HUES64 (cell line): ENCODE results near the gene LELP1. TPM values are rescaled to one million over a fixed set of nuclear protein-coding genes. Genes with fewer than 3 reads are reported as not detected.
"Not testable (repeated sequence)": the region's sequence is repeated elsewhere in the genome, so short reads cannot be mapped to it uniquely, and the experiment has no call there.

Source experiments
- H3K27ac ChIP-seq: 2 replicates; pipeline ENCODE4 v1.7.0; 2013; ENCODE audit warnings: low read depth, low read length, inconsistent platforms
- H3K27me3 ChIP-seq: 2 replicates; pipeline ENCODE4 v1.6.1; 2013; ENCODE audit warnings: mild to moderate bottlenecking, low read length; ENCODE audit not compliant: insufficient read depth
- H3K36me3 ChIP-seq: 2 replicates; pipeline ENCODE4 v1.6.1; 2013; ENCODE audit warnings: mild to moderate bottlenecking, low read length; ENCODE audit not compliant: insufficient read depth
- H3K4me1 ChIP-seq: 2 replicates; pipeline ENCODE4 v1.6.1; 2013; ENCODE audit warnings: mild to moderate bottlenecking, low read length, moderate library complexity; ENCODE audit not compliant: insufficient read depth
- H3K4me3 ChIP-seq: 2 replicates; pipeline ENCODE4 v1.5.1; 2013; ENCODE audit warnings: mild to moderate bottlenecking, low read length, moderate library complexity
- H3K9ac ChIP-seq: 2 replicates; pipeline ENCODE4 v1.6.1; 2013; ENCODE audit warnings: mild to moderate bottlenecking, low read depth, low read length
- H3K9me3 ChIP-seq: 2 replicates; pipeline ENCODE4 v1.6.1; 2013; ENCODE audit warnings: low read depth, low read length; ENCODE audit not compliant: insufficient read depth
- WGBS: fragments of 150-250, 120-280 bp; methylation state at CpG from one replicate; pipeline ENCODE4 v1.1.7; 2013; ENCODE audit warnings: missing lambda C conversion rate; 5-methylcytosine and 5-hydroxymethylcytosine counted together
- polyA plus RNA-seq, 2 experiments: library from polyadenylated mRNA; stranded (reverse); fragments of 50-300 nt; gene quantifications; one replicate each; pipeline ENCODE4 v1.2.3, GENCODE V29; 2013

Gene LELP1
- polyA plus RNA-seq (2013, experiment 1 of 2) = not detected
- polyA plus RNA-seq (2013, experiment 2 of 2) = not detected

GRCh38 chr1:153203130-153203529, at the start of gene LELP1:
Gene LELP1, plus strand, starts transcription at chr1:153203430. Its CDS starts 1,278 bp downstream, at chr1:153204708.
- 79% methylated on average over 1 of the region's 1 CpG for WGBS
- H3K9ac ChIP-seq = no peak within 1 kb of the TSS
- no peaks in the 10 kb centered on the region; the same call in 1 of the 2 replicates for H3K27me3 ChIP-seq
- H3K4me1 ChIP-seq = no peaks in the 10 kb centered on the region
- H3K27ac ChIP-seq = no peak within 1 kb of the TSS
- H3K4me3 ChIP-seq = no peak within 1 kb of the TSS
- H3K9me3 ChIP-seq = no peaks in the 10 kb centered on the region
- H3K36me3 ChIP-seq = no peaks in the 10 kb centered on the region

- Histone ChIP-seq H3K4me3 (no peak overlapping the region), H3K4me1 (no peaks in the 10 kb centered on the region), H3K27me3 (no peaks in the 10 kb centered on the region), H3K27ac (no peak overlapping the region), H3K36me3 (no peaks in the 10 kb centered on the region), H3K9ac (no peak overlapping the region), H3K9me3 (peaks cover 17% of the 10 kb centered on the region)
- 85% methylated on average over 2 of the region's 2 CpGs for WGBS
Measured at GRCh38 chr1:153155541-153155940, 47.7 kb upstream of the LELP1 start.

GRCh38 chr1:153168686-153169085, 34.5 kb upstream of the LELP1 start:
- H3K4me1 ChIP-seq = no peaks in the 10 kb centered on the region
- no peaks in the 10 kb centered on the region for H3K27me3 ChIP-seq
- no peaks in the 10 kb centered on the region for H3K9me3 ChIP-seq
- WGBS = 91% methylated on average over 2 of the region's 2 CpGs
- no peak overlapping the region for H3K4me3 ChIP-seq
- H3K9ac ChIP-seq = no peak overlapping the region
- H3K36me3 ChIP-seq = no peaks in the 10 kb centered on the region
- no peak overlapping the region for H3K27ac ChIP-seq

DNA sequence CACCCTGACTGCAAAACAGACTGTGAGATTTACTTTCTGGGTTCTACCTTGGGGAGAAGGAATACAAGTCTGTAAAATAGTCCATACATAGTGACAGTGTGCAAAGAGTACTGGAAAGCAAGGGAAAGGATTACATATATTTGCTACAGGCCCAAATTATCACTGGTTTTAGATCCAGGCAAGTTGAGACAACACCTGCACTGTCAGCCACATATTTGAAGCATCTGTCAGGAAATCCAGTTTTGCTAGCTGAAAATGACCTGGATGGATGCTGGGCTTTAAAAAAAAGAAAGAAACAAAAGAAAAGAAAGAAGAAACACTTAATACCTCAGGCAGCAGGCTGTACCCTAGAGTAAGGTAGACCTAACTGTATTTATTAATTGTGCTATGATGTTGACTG, 28.6 kb upstream of the LELP1 start:
- Histone ChIP-seq H3K36me3 (no peaks in the 10 kb centered on the region), H3K4me3 (no peak overlapping the region), H3K27ac (no peak overlapping the region), H3K4me1 (no peaks in the 10 kb centered on the region), H3K9ac (no peak overlapping the region), H3K9me3 (no peaks in the 10 kb centered on the region), H3K27me3 (no peaks in the 10 kb centered on the region)

GRCh38 chr1:153178922-153179321, 24.3 kb upstream of the LELP1 start:
- no peaks in the 10 kb centered on the region for H3K36me3 ChIP-seq
- no peaks in the 10 kb centered on the region for H3K27me3 ChIP-seq
- no peaks in the 10 kb centered on the region for H3K9me3 ChIP-seq
- no peak overlapping the region for H3K4me3 ChIP-seq
- no peak overlapping the region for H3K9ac ChIP-seq
- no peak overlapping the region for H3K27ac ChIP-seq
- H3K4me1 ChIP-seq = no peaks in the 10 kb centered on the region

DNA sequence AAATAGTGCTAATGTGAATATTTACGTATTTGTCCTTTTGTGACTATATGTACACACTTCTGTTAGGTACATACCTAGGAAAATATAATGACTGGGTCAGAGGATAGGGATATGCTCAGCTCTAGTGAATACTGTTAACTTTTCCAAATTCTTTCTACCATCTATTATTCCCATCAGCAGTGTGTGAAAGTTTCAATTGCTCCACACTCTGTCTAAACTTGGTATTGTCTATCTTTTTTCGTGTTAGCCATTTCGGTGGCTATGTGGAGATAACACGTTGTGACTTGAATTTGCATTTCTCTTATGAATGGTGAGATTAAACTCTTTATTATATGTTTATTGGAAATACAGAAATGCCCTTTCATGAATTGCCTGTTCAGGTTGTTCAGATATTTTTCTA, 22.7 kb upstream of the LELP1 start:
- Histone ChIP-seq H3K27ac (no peak overlapping the region), H3K9ac (no peak overlapping the region), H3K4me1 (no peaks in the 10 kb centered on the region), H3K27me3 (no peaks in the 10 kb centered on the region), H3K9me3 (no peaks in the 10 kb centered on the region), H3K36me3 (no peaks in the 10 kb centered on the region), H3K4me3 (no peak overlapping the region)
- WGBS = 80% methylated on average over 4 of the region's 4 CpGs

DNA sequence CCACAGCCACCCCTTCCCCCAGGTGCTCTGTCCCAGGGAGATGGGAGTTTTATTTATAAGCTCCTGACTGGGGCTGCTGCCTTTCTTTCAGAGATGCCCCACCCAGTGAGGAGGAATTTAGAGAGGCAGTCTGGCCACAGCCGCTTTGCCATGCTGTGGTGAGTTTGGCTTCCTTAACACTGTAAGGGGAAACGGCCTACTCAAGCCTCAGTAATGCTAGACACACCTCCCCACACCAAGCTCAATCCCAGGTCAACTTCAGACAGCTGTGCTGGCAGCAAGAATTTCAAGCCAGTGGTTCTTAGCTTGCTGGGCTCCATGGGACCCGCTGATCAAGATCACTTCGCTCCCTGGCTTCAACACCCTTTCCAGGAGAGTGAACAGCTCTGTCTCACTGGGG, 14.9 kb upstream of the LELP1 start:
- not testable (repeated sequence) for H3K9me3 ChIP-seq, H3K36me3 ChIP-seq, H3K9ac ChIP-seq, H3K4me3 ChIP-seq, H3K4me1 ChIP-seq, H3K27me3 ChIP-seq, H3K27ac ChIP-seq
- WGBS = 78% methylated on average over 4 of the region's 4 CpGs

DNA sequence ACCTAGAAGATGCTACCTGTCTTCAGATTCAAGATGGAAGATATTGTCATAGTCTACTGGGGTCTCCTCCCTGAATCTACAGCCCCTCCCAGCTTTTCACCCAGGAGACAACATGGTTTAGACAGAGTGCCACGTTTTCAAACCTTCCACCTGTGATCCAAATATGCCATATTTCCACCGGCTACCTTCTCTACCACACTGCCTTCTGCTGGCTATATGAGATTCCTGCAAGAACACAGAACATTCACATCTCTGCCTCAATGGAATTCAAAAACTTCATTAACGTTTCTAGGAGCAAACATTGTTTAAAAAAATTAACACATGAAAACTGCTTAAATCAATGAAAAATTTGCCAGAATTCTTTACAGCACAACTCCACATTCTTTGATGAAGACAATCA, 12.9 kb upstream of the LELP1 start:
- no peak overlapping the region for H3K9ac ChIP-seq
- H3K4me3 ChIP-seq = no peak overlapping the region
- H3K27ac ChIP-seq = no peak overlapping the region
- H3K36me3 ChIP-seq = no peaks in the 10 kb centered on the region
- 27% methylated on average over 3 of the region's 3 CpGs for WGBS
- peaks cover 4% of the 10 kb centered on the region; the same call in 1 of the 2 replicates for H3K4me1 ChIP-seq
- H3K9me3 ChIP-seq = no peaks in the 10 kb centered on the region
- no peaks in the 10 kb centered on the region; the same call in 1 of the 2 replicates for H3K27me3 ChIP-seq

- Histone ChIP-seq H3K9me3 (no peaks in the 10 kb centered on the region; the same call in 1 of the 2 replicates), H3K36me3 (no peaks in the 10 kb centered on the region), H3K4me1 (peaks cover 4% of the 10 kb centered on the region; the same call in 1 of the 2 replicates), H3K27ac (no peak overlapping the region), H3K9ac (no peak overlapping the region), H3K27me3 (no peaks in the 10 kb centered on the region; the same call in 1 of the 2 replicates), H3K4me3 (no peak overlapping the region)
- WGBS = 32% methylated on average over 2 of the region's 3 CpGs
Measured at GRCh38 chr1:153192697-153193096, 10.5 kb upstream of the LELP1 start.

DNA sequence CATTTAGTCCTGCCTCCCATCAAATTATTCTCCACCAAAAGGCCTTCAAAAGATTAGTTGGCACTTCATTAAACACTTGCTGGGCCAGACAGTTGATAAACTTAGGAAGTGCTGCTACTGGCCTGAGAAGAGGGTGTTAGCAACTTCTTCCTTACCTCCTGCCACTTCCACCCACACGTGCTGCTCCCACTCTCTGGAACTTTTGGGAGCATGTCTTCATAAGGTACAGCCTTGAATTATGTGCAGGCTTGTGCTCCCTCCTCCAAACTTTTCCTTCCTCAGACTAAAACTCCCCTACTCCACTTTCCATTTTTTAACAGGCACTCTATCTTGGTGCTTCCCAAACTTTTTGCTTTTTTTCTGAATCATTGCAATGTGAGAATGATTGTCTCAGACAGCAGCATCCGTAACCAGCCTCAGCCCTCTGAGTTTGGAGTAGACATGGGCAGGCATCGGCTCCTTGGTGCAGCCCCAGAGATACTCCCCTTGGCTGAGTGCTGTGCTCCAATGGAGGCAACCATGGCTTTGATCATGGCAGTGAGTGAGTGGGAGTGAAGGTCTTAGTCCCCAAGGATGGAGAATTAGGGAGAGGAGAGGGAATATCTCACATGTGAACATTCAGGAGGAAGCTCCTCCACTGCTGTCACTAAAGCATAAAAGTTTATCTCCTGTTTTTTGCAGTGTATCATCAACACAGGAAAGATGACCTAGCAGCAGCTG, 8.7 kb upstream of the LELP1 start:
- H3K27me3 ChIP-seq = no peaks in the 10 kb centered on the region; the same call in 1 of the 2 replicates
- no peak overlapping the region for H3K27ac ChIP-seq
- no peak overlapping the region for H3K9ac ChIP-seq
- H3K4me1 ChIP-seq = peaks cover 4% of the 10 kb centered on the region; the same call in 1 of the 2 replicates
- no peaks in the 10 kb centered on the region; the same call in 1 of the 2 replicates for H3K9me3 ChIP-seq
- no peak overlapping the region for H3K4me3 ChIP-seq
- WGBS = 66% methylated on average over 3 of the region's 3 CpGs
- H3K36me3 ChIP-seq = no peaks in the 10 kb centered on the region

DNA sequence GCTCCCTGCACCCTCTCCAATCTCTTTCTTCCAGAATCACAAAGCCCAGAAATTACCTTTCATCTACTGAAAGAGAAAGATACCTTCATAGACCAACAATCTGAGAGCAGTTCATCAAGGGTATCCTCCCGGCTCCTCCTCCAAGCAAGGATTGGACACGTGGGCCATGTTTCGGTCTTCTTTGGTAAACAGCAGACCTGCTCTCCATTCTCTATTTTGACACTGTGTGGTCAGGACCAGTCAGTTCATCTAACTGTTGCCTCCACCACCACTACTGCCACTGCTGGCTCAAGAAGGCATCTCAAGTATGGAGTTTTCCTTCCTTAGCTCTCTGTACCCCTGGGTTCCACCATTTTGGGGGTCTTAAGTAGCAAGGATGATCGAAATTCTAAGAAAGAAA, 8.0 kb upstream of the LELP1 start:
- Histone ChIP-seq H3K4me1 (peaks cover 4% of the 10 kb centered on the region; the same call in 1 of the 2 replicates), H3K9ac (no peak overlapping the region), H3K4me3 (no peak overlapping the region), H3K27me3 (no peaks in the 10 kb centered on the region; the same call in 1 of the 2 replicates), H3K9me3 (no peaks in the 10 kb centered on the region; the same call in 1 of the 2 replicates), H3K27ac (no peak overlapping the region), H3K36me3 (no peaks in the 10 kb centered on the region)
- WGBS = 86% methylated on average over 3 of the region's 4 CpGs
